Measurements from ENCODE around the gene ANKRD52.

The ANKRD52 gene

GRCh38 chr12:56224954-56225353, 33.2 kb downstream of the ANKRD52 start:
- H3K9me2 ChIP-seq (replicated peaks; ENCODE audit: control insufficient read depth, low read length): no peaks in the 10 kb centered on the region
- TF ChIP-seq EZH2phosphoT487 (IDR thresholded peaks at IDR 0.05; ENCODE audit: borderline replicate concordance, low read length) (no peak), CTCF (IDR thresholded peaks at IDR 0.05; ENCODE audit: low read depth, low read length, poor library complexity, severe bottlenecking) (no peak)
- peak overlapping the region; percentile 87 for H3K4me3 ChIP-seq (ENCODE audit: low read length)
- H3K79me2 ChIP-seq (ENCODE audit: control insufficient read depth, low read length): peaks cover 30% of the 10 kb centered on the region
- no peak overlapping the region for H3K27ac ChIP-seq (ENCODE audit: low read depth, low read length)
- H3K9me3 ChIP-seq (ENCODE audit: control insufficient read depth, insufficient read depth, low read length): no peaks in the 10 kb centered on the region
- peaks cover 13% of the 10 kb centered on the region for H3K36me3 ChIP-seq (ENCODE audit: control insufficient read depth, low read length)
- H3K4me2 ChIP-seq (ENCODE audit: low read length): peak overlapping the region; percentile 95
- H3K27me3 ChIP-seq (ENCODE audit: control insufficient read depth, low read length): no peaks in the 10 kb centered on the region
- H3F3A ChIP-seq (ENCODE audit: control insufficient read depth, insufficient read depth): peaks cover 5% of the 10 kb centered on the region
- peaks cover 37% of the 10 kb centered on the region for H3K4me1 ChIP-seq (ENCODE audit: control insufficient read depth, low read length)
- no peaks in the 10 kb centered on the region for H4K20me1 ChIP-seq (ENCODE audit: control insufficient read depth, insufficient read depth, low read depth, low read length)

DNA sequence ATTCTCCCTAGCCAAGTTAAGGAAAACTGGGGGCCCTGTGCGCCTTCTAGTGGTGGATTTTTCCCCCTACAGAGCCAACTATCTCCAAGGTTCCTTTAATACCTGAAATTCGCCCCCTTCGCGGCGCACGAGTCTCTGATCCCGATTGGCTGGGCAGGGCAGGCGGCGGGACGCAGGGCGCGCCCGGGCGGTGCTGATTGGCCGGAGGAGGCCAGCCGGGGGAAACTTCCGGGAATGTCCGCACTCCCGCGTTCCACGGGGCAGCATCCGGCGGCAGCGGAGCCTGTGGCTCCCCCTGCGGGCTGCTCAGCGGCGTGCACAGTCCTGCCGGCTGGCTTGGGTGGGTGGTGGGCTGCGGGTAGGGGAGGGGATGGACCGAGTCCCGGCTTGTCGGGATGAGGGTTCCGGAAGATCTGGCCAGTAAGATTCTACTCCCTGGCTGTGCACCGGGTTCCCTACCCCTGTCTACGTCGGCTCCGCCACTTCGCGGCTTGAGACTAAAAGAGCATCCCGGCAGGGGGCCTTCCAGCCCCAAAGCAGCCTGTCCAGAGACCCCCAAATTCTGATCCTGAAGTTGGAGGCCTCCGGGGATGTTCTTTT, 34.0 kb downstream of the ANKRD52 start, which contains the start of gene NABP2:
NABP2 (plus strand) TSS at position 241 of the 600 bp plus-strand sequence. CDS start 515 bp downstream, outside the sequence.
- Histone ChIP-seq H3K4me1 (ENCODE audit: control insufficient read depth, low read length) (peaks cover 38% of the 10 kb centered on the region), H3K4me2 (ENCODE audit: low read length) (peak within 1 kb of the TSS; percentile 95), H3K9me3 (ENCODE audit: control insufficient read depth, insufficient read depth, low read length) (no peaks in the 10 kb centered on the region), H3K27me3 (ENCODE audit: control insufficient read depth, low read length) (no peaks in the 10 kb centered on the region), H4K20me1 (ENCODE audit: control insufficient read depth, insufficient read depth, low read depth, low read length) (no peaks in the 10 kb centered on the region), H3K27ac (ENCODE audit: low read depth, low read length) (peak within 1 kb of the TSS; percentile 26), H3K36me3 (ENCODE audit: control insufficient read depth, low read length) (peaks cover 13% of the 10 kb centered on the region), H3K79me2 (ENCODE audit: control insufficient read depth, low read length) (peaks cover 37% of the 10 kb centered on the region), H3K4me3 (ENCODE audit: low read length) (peak within 1 kb of the TSS; percentile 87), H3K9me2 (replicated peaks; ENCODE audit: control insufficient read depth, low read length) (no peaks in the 10 kb centered on the region), H3F3A (ENCODE audit: control insufficient read depth, insufficient read depth) (peaks cover 5% of the 10 kb centered on the region)
- TF ChIP-seq EZH2phosphoT487 (IDR thresholded peaks at IDR 0.05; ENCODE audit: borderline replicate concordance, low read length): no peak
- TF ChIP-seq CTCF (IDR thresholded peaks at IDR 0.05; ENCODE audit: low read depth, low read length, poor library complexity, severe bottlenecking): peak; percentile 98

- H3K4me3 ChIP-seq (ENCODE audit: low read length): peak overlapping the region; percentile 87
- H3K4me2 ChIP-seq (ENCODE audit: low read length): peak overlapping the region; percentile 95
- peaks cover 38% of the 10 kb centered on the region for H3K79me2 ChIP-seq (ENCODE audit: control insufficient read depth, low read length)
- peak overlapping the region; percentile 26 for H3K27ac ChIP-seq (ENCODE audit: low read depth, low read length)
- no peaks in the 10 kb centered on the region for H3K9me2 ChIP-seq (replicated peaks; ENCODE audit: control insufficient read depth, low read length)
- H3K4me1 ChIP-seq (ENCODE audit: control insufficient read depth, low read length): peaks cover 38% of the 10 kb centered on the region
- H3K36me3 ChIP-seq (ENCODE audit: control insufficient read depth, low read length): peaks cover 13% of the 10 kb centered on the region
- no peaks in the 10 kb centered on the region for H3K9me3 ChIP-seq (ENCODE audit: control insufficient read depth, insufficient read depth, low read length)
- no peaks in the 10 kb centered on the region for H4K20me1 ChIP-seq (ENCODE audit: control insufficient read depth, insufficient read depth, low read depth, low read length)
- no peak for TF ChIP-seq CTCF (IDR thresholded peaks at IDR 0.05; ENCODE audit: low read depth, low read length, poor library complexity, severe bottlenecking)
- no peak for TF ChIP-seq EZH2phosphoT487 (IDR thresholded peaks at IDR 0.05; ENCODE audit: borderline replicate concordance, low read length)
- H3F3A ChIP-seq (ENCODE audit: control insufficient read depth, insufficient read depth): peaks cover 5% of the 10 kb centered on the region
- no peaks in the 10 kb centered on the region for H3K27me3 ChIP-seq (ENCODE audit: control insufficient read depth, low read length)
Measured at GRCh38 chr12:56223571-56224101, 34.5 kb downstream of the ANKRD52 start.

All from DOHH2 (cell line).